ENCODE measurements around the gene PGF.

The PGF gene

DNA sequence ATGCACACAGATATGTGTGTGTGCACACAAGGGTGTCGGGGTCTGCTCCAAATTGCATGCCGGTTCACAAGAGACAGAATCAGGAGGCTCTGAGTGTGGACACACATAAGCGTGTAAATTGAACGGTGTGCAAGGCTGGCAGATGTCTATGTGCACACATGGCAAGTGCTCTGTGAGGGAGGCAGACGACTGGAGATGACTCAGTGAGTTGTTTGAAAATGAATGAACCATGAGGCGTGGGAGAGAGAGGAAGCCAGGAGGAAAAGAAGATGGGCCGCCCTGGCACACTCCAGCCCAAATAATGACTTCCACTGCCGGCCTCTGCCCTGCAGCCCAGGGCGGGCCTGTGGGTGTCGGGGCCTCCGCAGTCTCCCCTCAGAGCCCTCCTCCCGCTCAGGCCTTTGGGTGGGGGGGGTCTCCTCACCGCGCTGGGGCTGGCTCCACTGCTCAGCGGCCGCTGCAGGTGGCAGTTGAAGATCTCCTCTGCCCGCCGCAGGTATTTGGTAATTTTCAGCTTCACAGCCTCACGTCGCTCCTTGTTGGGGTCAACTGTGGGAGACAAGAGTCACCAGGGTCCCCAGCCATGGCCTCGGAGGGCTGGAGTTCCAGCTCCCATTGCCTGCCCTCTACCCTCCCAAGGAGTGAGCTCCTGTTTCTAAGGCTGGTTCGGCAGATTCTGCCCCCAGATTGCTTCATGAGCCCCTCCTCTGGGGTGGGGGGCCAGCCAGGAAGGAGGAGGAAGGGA, 35.8 kb downstream of the PGF start:
- DNase-seq (ENCODE audit: low read depth in 2 of 2): no peak

DNA sequence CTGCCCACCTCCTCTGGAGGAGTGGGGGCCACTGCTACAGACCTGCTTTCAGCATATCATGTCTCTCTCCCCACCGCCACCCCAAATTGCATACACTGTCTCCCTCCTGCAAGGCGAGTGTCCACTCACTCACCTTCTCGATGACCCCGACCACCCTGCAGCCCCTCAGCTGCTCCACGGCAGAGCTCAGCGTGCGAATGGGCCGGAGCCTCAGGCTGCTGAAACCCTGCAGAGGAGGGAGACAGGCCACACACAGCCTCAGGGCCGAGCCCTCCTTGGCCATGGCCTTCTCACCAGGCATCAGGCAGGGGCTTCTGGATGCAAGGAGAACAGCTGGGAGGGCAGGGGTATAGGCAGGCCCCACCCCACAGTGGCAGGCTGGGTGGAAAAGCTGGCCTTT, 37.0 kb downstream of the PGF start:
- DNase-seq (ENCODE audit: low read depth in 2 of 2): no peak

DNA sequence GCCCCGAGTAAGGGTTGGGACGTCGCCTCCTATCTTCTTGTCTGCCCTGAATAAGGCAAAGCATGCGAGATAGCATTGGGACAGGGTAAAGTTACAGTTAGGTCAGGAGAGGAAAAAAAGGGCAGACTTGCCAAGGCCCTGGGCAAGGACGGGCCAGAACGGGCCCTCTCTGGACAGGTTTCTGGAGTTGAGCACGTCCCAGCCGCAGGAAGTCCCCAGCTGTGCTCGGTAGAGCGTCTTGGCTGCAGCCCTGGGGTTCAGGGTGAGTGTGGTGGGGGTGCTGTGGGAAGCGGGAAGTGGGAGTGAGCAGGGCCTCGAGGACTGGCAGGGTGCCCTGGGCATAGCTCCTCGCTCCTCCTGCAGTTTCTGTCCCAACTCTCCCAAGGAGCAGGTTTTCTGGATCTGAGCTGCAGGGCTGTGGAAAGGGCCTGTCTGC, 37.7 kb downstream of the PGF start:
- DNase-seq (ENCODE audit: low read depth in 2 of 2): no peak

- DNase-seq (ENCODE audit: low read depth in 2 of 2): no peak
Observed at GRCh38 chr14:74917178-74917543, 38.2 kb downstream of the PGF start.

DNA sequence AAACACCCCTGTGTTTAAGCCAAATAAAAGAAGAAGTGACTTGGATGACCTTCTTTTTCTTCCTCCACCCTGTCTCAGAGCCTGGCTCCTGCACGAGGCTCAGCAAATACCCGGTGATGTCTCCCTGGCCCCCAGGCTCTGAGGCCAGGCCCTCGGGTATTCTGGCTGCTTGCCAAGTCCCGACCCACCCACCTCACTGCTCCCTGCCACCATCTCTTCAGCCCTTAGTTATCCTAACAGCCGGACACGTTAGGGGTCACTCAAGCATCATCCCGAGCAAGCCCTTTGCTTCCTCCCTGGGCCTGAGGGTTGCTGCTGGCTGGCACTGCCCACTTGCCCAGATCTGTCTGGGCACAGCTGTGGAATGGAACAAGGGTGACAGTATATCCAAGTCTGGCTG, 39.6 kb downstream of the PGF start:
- DNase-seq (ENCODE audit: low read depth in 2 of 2): no peak

- DNase-seq (ENCODE audit: low read depth in 2 of 2): no peak
Observed at GRCh38 chr14:74915426-74915825, 40.0 kb downstream of the PGF start.

DNA sequence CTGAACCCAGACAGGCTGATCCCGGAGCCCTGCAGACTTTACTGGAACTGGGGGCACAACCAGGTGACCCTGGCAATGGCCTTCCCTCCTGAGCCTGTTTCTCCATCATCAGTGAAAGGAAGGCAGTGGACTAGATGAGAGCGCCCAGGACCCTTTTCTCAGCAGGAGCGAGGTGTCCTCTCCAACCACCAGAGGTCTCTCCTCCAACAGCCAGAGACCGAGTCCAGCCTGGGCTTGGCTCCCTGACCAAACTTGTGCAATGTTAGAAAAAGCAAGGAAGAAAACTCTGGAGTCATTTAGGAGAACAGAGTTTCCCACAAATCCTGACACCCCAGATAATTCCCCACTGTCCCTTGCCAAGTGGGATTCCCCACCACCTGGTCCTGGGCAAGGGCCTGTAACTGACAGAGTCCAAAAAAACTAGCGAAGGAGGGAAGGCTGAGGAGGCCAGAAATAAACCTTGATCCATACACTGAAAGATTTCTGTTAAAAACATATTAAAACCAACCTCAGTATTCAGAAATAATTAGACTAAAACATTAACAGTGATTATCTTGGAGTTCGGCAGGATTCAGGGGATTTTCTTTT, 41.3 kb downstream of the PGF start:
- no peak for DNase-seq (ENCODE audit: low read depth in 2 of 2)

- no peak for DNase-seq (ENCODE audit: low read depth in 2 of 2)
Observed at GRCh38 chr14:74913393-74913910, 41.9 kb downstream of the PGF start.

DNA sequence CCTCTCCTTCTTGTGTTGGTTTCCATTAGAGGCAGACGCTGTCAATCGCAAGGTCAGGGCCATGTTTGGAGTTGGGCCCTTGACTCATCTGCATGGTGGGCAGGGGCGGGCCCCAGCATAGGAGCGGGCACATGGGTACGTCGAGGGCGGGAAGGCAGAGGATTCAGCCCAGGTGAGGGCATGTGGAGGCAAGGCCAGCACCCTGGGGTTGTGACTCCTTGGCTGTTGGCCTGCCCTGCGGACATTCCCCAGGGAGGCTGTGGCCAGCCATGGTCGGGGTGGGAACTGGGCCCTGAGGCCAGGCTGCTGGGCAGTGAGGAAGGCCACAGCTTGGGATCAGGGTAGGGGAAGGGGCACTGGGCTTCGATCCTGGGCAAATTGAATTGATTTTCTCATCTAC, 42.6 kb downstream of the PGF start:
- DNase-seq (ENCODE audit: low read depth in 2 of 2): no peak

DNA sequence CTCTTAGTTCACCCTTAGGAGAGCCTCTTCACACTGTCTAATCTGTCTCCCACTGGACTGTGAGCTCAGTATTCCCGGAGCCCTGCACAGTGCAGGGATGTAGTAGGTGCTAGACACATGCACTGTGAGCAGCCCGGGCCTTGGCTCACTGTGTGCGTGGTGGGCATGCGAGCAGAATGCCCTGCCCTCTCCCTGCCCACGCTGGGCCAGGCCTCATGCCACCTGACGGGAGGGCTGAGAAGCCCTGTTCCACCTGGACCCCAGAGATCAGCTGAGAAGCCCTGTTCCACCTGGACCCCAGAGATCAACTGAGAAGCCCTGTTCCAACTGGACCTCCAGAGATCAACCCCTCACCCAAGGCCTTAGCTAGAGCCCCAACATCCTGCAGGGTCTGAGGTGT, 43.3 kb downstream of the PGF start:
- DNase-seq (ENCODE audit: low read depth in 2 of 2): no peak

DNA sequence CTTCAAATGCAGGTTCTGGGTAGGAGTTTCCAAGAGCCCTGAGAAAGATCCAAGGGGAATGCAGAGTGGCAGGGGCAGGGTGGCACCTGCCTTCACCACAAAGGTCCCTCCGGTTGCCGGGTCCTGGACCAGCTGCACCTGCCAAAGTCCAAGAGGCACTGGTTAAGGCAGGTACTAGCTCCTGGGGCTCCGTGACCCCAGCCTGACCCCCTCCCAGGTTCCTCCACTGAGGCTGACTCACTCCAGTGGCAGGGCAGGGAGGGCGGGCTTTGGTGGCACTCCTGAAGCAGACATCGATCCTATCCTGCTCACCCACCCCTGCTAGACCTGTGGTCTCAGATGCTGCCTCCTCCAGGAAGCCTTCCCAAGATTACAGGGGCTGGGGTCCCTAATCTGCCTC, 43.7 kb downstream of the PGF start:
- DNase-seq (ENCODE audit: low read depth in 2 of 2): no peak

DNA sequence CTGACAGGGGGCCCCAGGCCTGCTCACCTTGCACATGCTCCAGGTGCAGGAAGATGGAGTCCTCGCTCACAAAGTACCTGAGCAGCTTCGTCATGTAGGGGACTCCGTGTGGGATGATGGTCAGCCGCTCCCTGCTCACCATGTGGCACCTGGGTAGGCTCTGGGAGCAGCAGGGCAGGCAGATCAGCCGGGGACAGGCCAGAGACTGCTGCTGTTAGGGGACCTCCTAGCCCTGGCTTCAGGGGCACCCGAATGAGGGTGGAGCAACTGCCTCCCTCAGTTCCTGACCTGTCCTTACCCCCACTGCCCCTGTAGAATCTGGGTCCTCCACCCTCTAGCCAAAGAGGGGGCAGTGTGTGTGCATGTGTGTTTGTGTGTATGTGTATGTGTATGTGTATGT, 44.2 kb downstream of the PGF start:
- no peak for DNase-seq (ENCODE audit: low read depth in 2 of 2)

DNA sequence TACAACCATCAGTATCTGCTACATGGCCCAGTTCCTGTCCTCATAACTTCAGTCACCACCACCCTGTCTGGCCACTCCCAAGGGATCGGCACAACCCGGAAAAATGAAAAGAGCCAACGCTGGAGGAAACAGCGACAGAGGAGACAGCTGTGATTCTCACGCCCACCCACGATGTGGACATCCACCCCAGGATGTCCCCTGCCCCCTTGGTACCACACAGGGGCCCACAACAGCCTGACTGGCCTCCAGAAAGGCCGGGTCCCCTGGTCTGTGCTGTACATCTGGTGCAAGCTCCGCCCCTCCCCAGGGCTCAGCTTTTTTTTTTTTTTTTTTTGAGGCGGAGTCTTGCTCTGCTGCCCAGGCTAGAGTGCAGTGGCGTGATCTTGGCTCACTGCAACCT, 44.8 kb downstream of the PGF start:
- DNase-seq (ENCODE audit: low read depth in 2 of 2): no peak

DNA sequence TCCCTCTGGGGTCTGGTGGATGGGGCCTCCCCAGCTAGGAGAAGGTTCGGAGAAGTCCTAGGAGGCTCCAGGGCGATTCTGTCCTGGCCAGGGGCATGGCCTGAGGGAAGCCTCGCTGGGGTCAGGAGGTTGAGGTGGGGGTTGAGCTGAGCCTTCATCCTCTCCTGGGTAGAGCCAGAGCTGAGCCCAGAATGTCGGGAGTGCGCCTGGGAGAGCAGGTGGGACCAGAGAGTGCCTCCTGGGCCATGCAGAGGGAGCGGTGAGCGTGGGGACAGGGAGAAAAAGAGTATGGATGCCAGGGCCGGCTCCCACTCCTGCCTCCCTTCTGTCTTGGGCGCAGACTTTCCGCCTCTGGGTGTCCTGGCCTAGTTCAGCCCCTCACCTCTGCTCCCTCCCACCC, 45.5 kb downstream of the PGF start:
- DNase-seq (ENCODE audit: low read depth in 2 of 2): no peak

GRCh38 chr14:74909501-74909900, 45.9 kb downstream of the PGF start:
- no peak for DNase-seq (ENCODE audit: low read depth in 2 of 2)

- no peak for DNase-seq (ENCODE audit: low read depth in 2 of 2)
Observed at GRCh38 chr14:74908861-74909341, 46.5 kb downstream of the PGF start.

GRCh38 chr14:74907744-74908143, 47.7 kb downstream of the PGF start:
- DNase-seq (ENCODE audit: low read depth in 2 of 2): no peak

DNA sequence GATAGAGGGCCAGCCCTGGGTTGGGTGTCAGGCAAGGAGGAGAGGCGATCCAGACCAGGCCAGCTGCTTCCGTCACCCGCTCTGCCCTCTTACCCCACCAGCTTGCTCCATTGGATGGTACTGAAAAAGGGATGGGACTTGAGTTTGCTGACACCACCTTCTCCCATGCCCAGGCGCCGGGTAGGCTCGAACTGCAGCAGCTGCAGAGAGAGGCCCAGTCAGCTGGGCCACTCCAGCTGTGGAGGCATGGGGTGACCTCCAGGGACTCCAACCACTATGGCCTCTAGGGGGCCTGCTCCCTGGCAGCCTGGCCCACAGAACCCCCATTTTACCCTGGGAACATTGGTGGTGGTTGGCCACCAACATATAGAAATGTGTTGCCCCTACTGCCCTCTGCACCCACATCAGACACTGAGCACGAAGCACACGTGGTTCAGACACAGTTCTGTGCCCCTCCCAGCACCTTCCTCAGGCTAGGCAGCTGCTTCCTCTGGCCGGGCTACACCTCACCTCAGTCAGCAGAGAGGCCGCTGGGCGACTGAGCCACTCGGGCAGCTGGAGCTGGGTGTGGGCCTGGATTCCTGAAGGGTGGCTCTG, 48.4 kb downstream of the PGF start:
- no peak for DNase-seq (ENCODE audit: low read depth in 2 of 2)

GRCh38 chr14:74905595-74906142, 49.7 kb downstream of the PGF start:
- DNase-seq (ENCODE audit: low read depth in 2 of 2): peak; percentile 63 to 78

DNA sequence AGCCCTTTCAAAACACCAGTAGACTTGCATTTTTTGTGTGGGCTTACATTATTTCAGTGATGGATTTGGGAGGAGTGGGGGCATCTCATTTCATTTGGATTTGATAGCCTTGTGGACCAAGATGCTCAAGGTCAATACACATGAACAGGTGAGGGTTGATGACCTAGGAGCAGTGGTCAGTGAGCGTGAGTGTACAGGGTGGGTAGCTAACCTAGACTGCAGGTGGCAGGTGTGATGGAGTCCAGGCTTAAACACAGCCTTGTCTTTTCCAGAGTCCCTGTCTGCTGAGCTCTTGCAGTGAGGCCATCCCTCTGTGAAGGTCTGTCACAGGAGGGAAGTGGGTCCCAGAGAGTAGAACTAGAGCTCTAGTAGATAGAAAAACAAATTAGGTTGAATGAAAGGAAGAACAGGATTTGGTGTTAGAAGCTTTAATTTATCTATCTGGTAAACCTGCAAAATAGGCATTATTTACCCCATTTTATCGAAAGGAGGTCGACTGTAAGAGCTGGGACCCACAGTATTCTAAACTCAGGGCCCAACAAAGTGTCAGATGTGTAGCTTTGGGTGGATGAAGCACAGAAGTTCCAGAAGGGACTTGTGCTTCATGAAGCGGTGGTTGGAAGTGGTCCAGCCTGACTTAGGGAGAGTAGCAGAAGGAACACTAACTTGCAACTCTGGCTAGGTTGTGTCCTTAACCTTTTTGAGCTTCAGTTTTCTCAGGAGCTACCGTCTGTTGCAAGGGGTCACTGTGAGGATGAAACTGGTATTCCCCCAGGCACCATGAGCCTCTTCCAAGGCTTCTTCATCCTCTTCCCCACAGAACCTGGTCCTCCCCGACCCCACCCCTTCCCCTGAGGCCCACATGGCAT, 50.5 kb downstream of the PGF start:
- no peak for DNase-seq (ENCODE audit: low read depth in 2 of 2)

- no peak for DNase-seq (ENCODE audit: low read depth in 2 of 2)
Observed at GRCh38 chr14:74902941-74903705, 52.3 kb downstream of the PGF start.
